Transverse colon (tissue), 4 donors: Measurements from ENCODE around the gene UBE4A.

ENCODE experiments used
- CTCF ChIP-seq, 5 experiments: fragments of 200-600 bp in 3 of 5; fragments of 450-650 bp in 2 of 5; sonication (generic) in 3 of 5; IDR thresholded peaks; 1 replicate in 2 of 5; 2 replicates in 3 of 5; pipeline ENCODE4 v1.5.1; 2016 to 2017; ENCODE audit warnings: antibody characterized with exemption in 5 of 5, inconsistent platforms in 3 of 5, mild to moderate bottlenecking in 2 of 5, moderate library complexity in 1 of 5
- EP300 ChIP-seq: sonication (generic); formaldehyde crosslinking; IDR thresholded peaks from one replicate; pipeline ENCODE4 v1.6.1; 2017; ENCODE audit warnings: antibody characterized with exemption, low read depth
- POLR2A ChIP-seq: fragments of 450-650 bp; IDR thresholded peaks from one replicate; pipeline ENCODE4 v1.6.1; 2016; ENCODE audit warnings: antibody characterized with exemption, mild to moderate bottlenecking, moderate library complexity
- POLR2AphosphoS5 ChIP-seq, 3 donors: sonication (generic); formaldehyde crosslinking; IDR thresholded peaks; one replicate each; pipeline ENCODE4 v1.6.1; 2016; ENCODE audit warnings: antibody characterized with exemption in 3 of 3

- no peak for TF ChIP-seq CTCF (IDR thresholded peaks at IDR 0.05)
- no peak for TF ChIP-seq POLR2AphosphoS5 (IDR thresholded peaks at IDR 0.05)
- no peak for TF ChIP-seq EP300
- TF ChIP-seq POLR2A, result no peak
Measured at GRCh38 chr11:118319337-118319707, 40.1 kb upstream of the UBE4A start.
